PC-9 (cell line): Measurements from ENCODE around the gene CERS3.

Experiments used
- CTCF ChIP-seq: fragments of 200-600 bp; sonication (generic); conservative IDR thresholded peaks from 2 replicates; pipeline ENCODE4 v1.6.1; 2017; ENCODE audit warnings: mixed run types, antibody characterized with exemption, mild to moderate bottlenecking, moderate library complexity
- EZH2 ChIP-seq: fragments of 200-600 bp; sonication (generic); IDR thresholded peaks from 2 replicates; pipeline ENCODE4 v1.8.0; 2017; ENCODE audit warnings: antibody characterized with exemption, low read depth

GRCh38 chr15:100533886-100534285 is 5.1 kb upstream of the CERS3 start:
- TF ChIP-seq CTCF (no peak), EZH2 (no peak)
